Progenitor cell of endocrine pancreas (in vitro differentiated cells): ENCODE measurements around the gene TANC1. TPM values are rescaled to one million over a fixed set of nuclear protein-coding genes. Genes with fewer than 3 reads are reported as not detected.

Experiments used
- DNase-seq: peaks from one replicate; pipeline ENCODE4 v3.0.0; 2021; ENCODE audit warnings: low spot score; ENCODE audit not compliant: unreplicated experiment
- H3K27ac Mint-ChIP-seq: 2 replicates; pipeline ENCODE4 v1.8.0; 2021; ENCODE audit warnings: mild to moderate bottlenecking, moderate library complexity, mixed read lengths
- H3K27me3 Mint-ChIP-seq: 2 replicates; pipeline ENCODE4 v1.8.0; 2021; ENCODE audit warnings: mixed read lengths
- H3K36me3 Mint-ChIP-seq: 2 replicates; pipeline ENCODE4 v1.8.0; 2022; ENCODE audit warnings: mixed read lengths; ENCODE audit not compliant: insufficient read depth
- H3K4me1 Mint-ChIP-seq: 2 replicates; pipeline ENCODE4 v1.8.0; 2021; ENCODE audit warnings: low read depth, mixed read lengths
- H3K4me3 Mint-ChIP-seq: 2 replicates; pipeline ENCODE4 v1.8.0; 2021; ENCODE audit warnings: low read depth, mild to moderate bottlenecking, moderate library complexity, mixed read lengths
- H3K9me3 Mint-ChIP-seq: 2 replicates; pipeline ENCODE4 v1.8.0; 2021; ENCODE audit warnings: low read depth, mixed read lengths
- total RNA-seq: library from RNA; stranded (reverse); gene quantifications from 2 replicates; pipeline ENCODE4 v1.2.1, GENCODE V29; 2021
- TF ChIP-seq, protein P1 (sequence below): fragments of 200-600 bp; sonication (generic); IDR thresholded peaks from one replicate; pipeline ENCODE4 v1.5.0; 2021; ENCODE audit warnings: antibody characterized with exemption, mild to moderate bottlenecking; ENCODE audit not compliant: unreplicated experiment

Gene TANC1
- total RNA-seq, 1 donor from 2014 or later = 29.8 TPM

DNA sequence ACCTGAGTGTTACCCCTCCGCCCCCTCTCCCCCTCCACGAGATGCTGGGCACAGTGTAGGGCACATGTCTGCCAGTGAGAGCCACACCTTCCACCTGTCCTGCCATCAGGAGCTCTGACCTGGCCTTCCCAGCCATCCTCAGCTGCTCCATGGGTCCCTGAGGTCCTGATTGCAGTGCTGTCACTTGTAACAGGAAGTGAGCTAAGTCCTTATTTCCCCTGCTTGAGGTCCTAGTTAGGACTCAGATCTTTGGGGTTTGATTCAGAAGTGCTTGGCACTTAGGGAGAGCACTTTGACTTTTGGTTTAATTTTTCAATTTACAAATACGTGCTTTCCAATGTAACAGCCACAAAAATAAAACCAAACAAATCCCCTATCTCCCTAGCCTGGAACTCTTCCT, 192.5 kb downstream of the TANC1 start:
- Mint-ChIP-seq H3K36me3 (peaks cover 8% of the 10 kb centered on the region), H3K27me3 (no peaks in the 10 kb centered on the region), H3K9me3 (no peaks in the 10 kb centered on the region), H3K4me1 (peaks cover 9% of the 10 kb centered on the region), H3K27ac (no peak overlapping the region), H3K4me3 (no peak overlapping the region)
- DNase-seq = no peak
- TF ChIP-seq, protein P1, sequence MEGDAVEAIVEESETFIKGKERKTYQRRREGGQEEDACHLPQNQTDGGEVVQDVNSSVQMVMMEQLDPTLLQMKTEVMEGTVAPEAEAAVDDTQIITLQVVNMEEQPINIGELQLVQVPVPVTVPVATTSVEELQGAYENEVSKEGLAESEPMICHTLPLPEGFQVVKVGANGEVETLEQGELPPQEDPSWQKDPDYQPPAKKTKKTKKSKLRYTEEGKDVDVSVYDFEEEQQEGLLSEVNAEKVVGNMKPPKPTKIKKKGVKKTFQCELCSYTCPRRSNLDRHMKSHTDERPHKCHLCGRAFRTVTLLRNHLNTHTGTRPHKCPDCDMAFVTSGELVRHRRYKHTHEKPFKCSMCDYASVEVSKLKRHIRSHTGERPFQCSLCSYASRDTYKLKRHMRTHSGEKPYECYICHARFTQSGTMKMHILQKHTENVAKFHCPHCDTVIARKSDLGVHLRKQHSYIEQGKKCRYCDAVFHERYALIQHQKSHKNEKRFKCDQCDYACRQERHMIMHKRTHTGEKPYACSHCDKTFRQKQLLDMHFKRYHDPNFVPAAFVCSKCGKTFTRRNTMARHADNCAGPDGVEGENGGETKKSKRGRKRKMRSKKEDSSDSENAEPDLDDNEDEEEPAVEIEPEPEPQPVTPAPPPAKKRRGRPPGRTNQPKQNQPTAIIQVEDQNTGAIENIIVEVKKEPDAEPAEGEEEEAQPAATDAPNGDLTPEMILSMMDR = no peak

DNA sequence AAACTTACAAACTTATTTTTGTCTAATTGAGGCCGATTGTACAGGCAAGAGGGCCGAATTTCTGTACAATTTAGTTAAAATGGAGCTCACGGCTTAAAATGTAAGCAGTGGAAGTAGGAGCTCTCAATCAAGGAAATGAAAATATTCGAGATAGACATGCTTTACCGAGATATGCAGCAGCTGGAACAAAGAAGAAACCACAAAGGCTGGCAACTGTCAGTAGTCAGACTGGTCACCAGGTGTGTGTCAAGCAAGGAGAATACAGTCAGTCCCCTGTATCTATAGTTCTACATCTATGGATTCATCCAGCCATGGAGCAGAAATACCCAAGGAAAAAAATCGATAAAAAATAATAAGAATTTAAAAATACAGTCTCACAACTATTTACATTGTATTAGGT, 195.5 kb downstream of the TANC1 start:
- H3K27ac Mint-ChIP-seq = no peak overlapping the region
- H3K4me3 Mint-ChIP-seq = no peak overlapping the region
- peaks cover 16% of the 10 kb centered on the region for H3K36me3 Mint-ChIP-seq
- TF ChIP-seq, protein P1 = no peak
- H3K4me1 Mint-ChIP-seq = no peaks in the 10 kb centered on the region
- H3K9me3 Mint-ChIP-seq = no peaks in the 10 kb centered on the region
- no peaks in the 10 kb centered on the region for H3K27me3 Mint-ChIP-seq
- no peak for DNase-seq

- TF ChIP-seq, protein P1 = no peak
- Mint-ChIP-seq H3K27ac (no peak overlapping the region), H3K27me3 (no peaks in the 10 kb centered on the region), H3K36me3 (peaks cover 17% of the 10 kb centered on the region), H3K4me1 (no peaks in the 10 kb centered on the region), H3K9me3 (no peaks in the 10 kb centered on the region), H3K4me3 (no peak overlapping the region)
- DNase-seq = no peak
Observed at GRCh38 chr2:159164457-159164911, 196.0 kb downstream of the TANC1 start.

DNA sequence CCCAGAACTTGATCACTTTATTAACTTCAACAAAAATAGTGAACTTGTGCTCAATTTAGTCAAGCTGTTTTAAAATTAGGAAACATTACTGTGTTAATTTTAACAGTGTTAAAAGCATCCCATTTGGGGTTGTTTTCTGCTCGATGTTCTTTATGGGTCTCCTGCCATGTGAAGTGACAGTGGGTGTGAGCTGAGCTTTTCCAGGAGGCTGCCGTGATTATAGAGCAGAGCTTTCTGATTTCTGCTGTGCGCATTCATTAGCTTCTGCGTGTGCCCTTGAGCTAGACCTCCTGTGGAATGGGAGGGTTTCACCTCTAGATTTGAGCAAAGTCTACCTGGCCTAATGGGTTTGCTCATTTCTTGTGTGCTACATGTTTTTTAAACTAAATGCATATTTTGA, 196.6 kb downstream of the TANC1 start:
- H3K4me1 Mint-ChIP-seq = no peaks in the 10 kb centered on the region
- H3K27me3 Mint-ChIP-seq = no peaks in the 10 kb centered on the region
- no peaks in the 10 kb centered on the region for H3K9me3 Mint-ChIP-seq
- peak overlapping the region; percentile 35 for H3K27ac Mint-ChIP-seq
- DNase-seq = no peak
- H3K4me3 Mint-ChIP-seq = no peak overlapping the region
- TF ChIP-seq, protein P1 = no peak
- H3K36me3 Mint-ChIP-seq = peaks cover 17% of the 10 kb centered on the region

DNA sequence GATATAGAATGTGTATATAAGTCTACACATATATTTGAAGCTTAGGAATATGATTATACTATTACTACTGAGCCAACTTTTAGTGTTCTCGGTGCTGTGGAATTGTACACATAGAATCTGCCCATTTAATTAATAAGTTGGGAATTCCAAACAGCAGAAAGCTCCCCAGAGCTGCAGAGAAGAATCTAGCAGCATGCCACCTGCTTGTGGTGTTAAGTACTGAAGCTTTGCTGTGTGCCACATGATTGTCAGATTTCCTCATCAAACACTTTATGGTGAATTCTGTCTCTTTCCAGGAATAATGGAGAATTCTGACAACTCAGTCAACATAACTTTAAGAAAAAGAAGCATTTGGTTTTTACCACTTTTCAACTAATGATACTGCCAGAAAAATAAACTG, 200.3 kb downstream of the TANC1 start:
- DNase-seq = no peak
- H3K4me1 Mint-ChIP-seq = no peaks in the 10 kb centered on the region
- no peak overlapping the region for H3K27ac Mint-ChIP-seq
- TF ChIP-seq, protein P1 = peak; percentile 41
- H3K36me3 Mint-ChIP-seq = peaks cover 26% of the 10 kb centered on the region
- no peaks in the 10 kb centered on the region for H3K9me3 Mint-ChIP-seq
- H3K4me3 Mint-ChIP-seq = no peak overlapping the region
- H3K27me3 Mint-ChIP-seq = no peaks in the 10 kb centered on the region
